Stimulated activated naive CD8-positive, alpha-beta T cell treated with anti-CD3 and anti-CD28 coated beads, Interleukin-15, Interleukin-2, amounts not matched to agents 100 U/mL and 50 U/mL, for 24 hours (primary cell): ENCODE results near the gene ERBB2.

ENCODE experiments used
- ATAC-seq: fragments of 150-1000 bp; cut with Tn5 transposase; one replicate; pipeline ENCODE4 v1.10.0; 2021
- DNase-seq: peaks from one replicate; pipeline ENCODE4 v3.0.0; 2021

ERBB2 gene

DNA sequence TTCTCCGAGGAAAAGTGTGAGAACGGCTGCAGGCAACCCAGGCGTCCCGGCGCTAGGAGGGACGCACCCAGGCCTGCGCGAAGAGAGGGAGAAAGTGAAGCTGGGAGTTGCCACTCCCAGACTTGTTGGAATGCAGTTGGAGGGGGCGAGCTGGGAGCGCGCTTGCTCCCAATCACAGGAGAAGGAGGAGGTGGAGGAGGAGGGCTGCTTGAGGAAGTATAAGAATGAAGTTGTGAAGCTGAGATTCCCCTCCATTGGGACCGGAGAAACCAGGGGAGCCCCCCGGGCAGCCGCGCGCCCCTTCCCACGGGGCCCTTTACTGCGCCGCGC, at the start of gene ERBB2:
Gene ERBB2, plus strand, starts transcription at position 247 of the 330 bp plus-strand sequence. CDS start 175 bp downstream, outside the sequence.
- DNase-seq, result no peak

DNA sequence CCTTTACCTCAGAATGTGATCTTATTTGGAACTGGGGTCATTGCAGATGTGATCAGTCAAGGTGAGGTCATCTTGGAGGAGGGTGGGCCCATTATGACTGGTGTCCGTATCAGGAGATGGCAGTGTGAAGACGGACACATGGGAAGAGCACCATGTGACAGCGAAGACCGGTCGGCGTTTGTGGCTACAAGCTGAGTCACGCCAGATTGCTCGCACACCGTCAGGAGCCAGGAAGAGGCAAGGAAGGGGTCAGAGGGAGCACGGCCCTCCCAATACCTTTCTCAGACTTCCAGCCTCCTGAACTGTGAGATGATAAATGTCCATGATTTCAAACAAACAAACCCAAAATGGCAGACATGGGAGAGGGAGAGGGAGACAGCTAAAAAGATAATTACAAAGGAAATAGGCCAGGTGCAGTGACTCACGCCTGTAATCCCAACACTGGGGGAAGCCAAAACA, 49.7 kb upstream of the ERBB2 start:
- DNase-seq (no peak), ATAC-seq (no peak)

More for the DNA sequence above, at the start of gene ERBB2:
- ATAC-seq, result no peak

DNA sequence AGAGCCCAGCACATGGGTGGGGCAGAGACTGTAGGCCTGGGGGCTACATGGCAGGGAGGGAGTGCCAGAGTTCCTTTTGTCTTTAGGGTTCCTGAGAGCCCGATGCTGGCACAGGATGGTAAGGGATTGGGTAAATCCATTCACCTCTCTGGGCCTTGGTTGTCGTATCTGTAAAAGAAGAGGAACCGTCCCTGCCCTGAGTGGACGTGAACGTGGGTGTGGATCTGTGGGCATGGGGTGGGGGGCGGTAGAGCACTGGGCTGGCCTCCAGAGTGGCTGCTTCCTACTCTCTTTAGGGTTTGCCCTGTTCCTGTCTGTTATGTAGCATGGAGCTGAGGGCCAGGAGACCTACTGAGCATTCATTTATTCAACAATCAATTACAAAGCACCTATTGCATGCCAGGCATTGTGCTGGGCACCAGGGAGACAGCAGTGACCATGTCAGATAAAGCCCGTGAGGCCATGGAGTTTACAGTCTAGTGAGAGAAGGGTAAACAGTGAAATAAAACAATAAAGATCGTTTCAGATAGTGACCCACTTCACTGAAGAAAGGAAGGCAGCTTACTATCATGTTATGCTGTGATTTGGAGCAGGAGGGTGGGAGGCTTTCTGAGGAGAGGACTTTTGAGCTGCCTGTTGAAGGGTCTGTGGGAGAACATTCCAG, 47.8 kb upstream of the ERBB2 start:
- DNase-seq (no peak), ATAC-seq (no peak)

DNA sequence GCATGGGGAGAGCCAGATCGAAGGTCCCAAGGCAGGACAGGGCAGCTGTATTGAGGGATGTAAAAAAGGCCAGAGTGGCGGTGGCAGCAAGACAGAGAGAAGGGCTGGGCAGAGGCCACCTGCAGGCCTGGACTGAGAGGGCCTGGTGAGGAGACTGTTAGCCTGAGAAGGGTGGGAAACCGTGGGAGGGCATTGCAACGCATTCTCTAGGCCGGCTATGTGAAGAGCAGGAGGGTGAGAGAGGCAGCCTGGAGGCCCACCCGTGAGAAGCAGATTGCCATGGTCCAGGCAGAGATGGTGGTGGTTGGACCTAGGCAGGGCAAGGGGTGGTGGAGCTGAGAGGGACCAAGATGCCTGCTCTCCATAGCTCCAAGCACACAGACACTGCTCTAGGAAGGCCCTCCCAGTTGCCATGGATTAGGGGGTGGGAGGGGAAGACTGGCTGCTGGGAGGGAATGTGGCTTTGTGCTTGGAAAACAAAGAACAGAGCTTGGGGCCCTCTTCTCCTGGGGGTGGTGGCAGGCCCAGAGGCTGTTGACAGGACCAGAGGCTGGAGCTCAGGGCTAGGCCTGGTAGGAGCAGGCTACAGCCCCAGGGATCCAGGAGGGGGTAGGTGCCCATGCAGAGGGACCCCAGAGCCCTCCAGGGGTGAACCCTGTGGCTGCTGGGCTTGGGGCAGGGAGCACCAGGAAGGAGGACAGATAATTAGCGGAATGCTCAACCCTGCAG, 47.1 kb upstream of the ERBB2 start:
- DNase-seq, result no peak
- peak; percentile 11 for ATAC-seq

DNA sequence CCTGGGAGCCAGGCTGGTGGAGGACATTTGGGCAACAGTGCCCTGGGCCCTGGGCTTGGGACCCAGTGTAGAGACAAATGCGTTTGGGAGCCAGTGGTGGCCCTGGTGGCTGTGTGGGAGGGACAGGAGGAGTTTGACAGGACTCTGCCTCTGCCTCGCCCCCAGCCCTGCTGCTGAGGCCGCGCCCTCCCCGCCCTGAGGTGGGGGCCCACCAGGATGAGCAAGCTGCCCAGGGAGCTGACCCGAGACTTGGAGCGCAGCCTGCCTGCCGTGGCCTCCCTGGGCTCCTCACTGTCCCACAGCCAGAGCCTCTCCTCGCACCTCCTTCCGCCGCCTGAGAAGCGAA, 46.6 kb upstream of the ERBB2 start:
- DNase-seq (no peak), ATAC-seq (no peak)

DNA sequence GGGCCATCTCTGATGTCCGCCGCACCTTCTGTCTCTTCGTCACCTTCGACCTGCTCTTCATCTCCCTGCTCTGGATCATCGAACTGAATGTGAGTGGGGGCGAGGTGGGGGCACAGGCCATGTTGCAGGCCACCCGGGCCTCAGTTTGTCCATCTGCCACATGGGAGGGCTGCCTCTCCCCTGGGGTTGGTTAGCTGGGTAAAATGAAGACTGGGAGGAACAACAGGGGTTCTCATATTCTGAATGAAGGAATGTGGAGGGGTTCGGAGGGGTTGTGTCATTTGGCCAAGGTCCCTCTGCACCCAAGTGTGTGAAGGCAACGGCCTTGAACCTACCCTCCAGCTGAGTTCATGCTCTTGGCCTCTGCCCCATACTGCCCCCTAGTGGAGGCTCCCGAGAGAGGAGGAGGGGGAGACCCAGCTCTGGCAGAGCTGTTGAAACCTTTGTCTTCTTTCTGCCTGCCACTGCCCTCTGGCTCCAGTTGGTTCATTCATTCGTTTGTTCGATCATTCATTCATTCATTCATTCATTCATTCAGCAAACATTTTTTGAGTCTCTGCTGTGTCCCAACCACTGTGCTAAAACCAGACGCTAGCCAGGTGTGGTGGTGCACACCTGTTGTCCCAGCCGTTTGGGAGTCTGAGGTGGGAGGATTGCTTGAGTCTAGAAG, 46.1 kb upstream of the ERBB2 start:
- peak; percentile 90 for DNase-seq
- peak; percentile 56 for ATAC-seq

DNA sequence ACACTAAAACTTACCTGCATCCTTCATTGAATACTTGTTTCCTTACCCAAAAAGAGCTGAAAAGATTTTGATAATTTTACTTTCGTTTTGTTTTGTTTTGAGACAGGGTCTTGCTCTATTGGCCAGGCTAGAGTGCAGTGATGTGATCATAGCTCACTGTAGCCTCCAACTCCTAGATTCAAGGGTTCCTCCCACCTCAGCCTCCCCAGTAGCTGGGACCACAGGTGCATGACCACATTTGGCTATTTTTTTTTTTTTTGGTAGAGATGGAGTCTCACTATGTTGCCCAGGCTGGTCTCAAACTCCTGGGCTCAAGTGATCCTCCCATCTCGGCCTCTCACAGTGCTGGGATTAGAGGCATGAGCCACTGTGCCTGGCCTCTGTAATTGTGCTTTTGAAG, 44.8 kb upstream of the ERBB2 start:
- DNase-seq (no peak), ATAC-seq (no peak)

DNA sequence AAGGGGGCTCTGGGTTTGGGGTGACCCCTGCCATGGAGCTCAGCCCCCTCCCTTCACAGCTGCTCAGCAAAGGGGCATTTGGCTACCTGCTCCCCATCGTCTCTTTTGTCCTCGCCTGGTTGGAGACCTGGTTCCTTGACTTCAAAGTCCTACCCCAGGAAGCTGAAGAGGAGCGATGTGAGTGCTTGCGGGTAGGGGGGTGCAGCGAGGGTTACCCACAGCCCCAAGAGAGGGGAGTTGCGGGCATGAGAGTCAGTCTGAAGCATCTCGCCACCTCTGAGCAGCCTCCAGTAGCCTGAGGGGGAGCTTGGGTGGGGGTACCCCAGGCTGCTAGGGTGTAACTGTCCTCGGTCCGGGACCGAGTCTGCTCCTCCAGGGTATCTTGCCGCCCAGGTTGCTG, 41.5 kb upstream of the ERBB2 start:
- ATAC-seq (peak; percentile 25), DNase-seq (no peak)

DNA sequence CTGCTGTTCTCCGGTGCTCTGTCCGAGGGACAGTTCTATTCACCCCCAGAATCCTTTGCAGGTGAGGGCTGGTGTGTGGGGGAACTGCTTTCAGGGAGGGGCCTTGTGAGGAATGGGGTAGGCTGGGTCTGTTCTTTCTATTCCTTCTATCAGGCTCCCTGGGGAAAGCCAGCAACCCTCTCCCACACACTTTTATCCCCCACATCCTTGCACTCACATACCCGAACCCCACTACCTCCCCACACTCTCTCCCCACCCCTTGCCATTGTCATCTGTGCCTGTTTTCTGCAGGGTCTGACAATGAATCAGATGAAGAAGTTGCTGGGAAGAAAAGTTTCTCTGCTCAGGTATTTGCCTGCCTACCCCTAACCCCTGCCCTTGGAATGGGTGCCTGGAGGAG, 41.1 kb upstream of the ERBB2 start:
- DNase-seq, result no peak
- no peak for ATAC-seq

DNA sequence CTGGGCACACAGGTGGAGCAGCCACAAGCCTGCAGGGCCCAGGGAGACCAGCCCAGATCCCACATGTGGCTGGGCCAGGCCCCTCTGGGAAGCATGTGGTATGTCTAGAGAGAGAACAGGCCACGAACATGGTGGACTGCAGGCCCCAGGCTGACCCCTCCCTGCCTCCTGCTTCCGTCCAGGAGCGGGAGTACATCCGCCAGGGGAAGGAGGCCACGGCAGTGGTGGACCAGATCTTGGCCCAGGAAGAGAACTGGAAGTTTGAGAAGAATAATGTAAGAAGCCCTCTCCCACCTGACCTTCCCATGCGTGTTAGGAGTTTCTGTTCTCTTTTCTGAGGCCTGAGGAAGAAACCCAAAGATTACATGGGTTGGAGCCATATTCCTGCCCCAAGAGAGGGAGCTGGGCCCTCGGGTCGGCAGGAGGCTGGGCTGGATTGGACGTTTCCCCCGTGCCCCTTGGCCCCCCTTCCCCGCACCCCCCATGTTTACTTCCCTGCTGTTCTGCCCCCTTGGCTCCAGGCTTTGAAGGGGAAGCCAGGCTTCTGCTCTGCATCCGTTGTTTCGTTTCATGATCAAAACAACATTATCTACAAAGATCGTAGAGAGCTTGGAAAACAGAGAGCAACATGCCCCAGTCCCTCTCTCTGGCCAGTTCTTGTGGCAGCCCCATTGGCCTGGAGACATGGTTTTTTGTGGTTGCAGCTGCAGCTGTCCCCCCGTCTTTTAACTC, 40.4 kb upstream of the ERBB2 start:
- ATAC-seq (no peak), DNase-seq (no peak)

DNA sequence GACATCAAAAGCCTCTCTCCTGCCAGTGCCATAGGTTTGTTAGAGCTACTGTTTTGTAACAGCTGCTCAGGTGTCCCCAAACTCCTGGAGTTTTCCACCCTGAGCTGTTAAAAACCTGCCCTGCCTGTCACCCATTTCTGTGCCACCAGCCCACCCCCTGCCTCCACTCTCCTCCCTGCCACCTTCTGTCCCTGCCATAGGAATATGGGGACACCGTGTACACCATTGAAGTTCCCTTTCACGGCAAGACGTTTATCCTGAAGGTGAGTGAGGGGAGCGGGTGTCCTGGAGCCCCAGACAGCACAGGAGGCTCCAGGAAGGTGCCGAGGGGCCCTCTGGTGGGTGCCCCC, 39.9 kb upstream of the ERBB2 start:
- DNase-seq (no peak), ATAC-seq (no peak)

DNA sequence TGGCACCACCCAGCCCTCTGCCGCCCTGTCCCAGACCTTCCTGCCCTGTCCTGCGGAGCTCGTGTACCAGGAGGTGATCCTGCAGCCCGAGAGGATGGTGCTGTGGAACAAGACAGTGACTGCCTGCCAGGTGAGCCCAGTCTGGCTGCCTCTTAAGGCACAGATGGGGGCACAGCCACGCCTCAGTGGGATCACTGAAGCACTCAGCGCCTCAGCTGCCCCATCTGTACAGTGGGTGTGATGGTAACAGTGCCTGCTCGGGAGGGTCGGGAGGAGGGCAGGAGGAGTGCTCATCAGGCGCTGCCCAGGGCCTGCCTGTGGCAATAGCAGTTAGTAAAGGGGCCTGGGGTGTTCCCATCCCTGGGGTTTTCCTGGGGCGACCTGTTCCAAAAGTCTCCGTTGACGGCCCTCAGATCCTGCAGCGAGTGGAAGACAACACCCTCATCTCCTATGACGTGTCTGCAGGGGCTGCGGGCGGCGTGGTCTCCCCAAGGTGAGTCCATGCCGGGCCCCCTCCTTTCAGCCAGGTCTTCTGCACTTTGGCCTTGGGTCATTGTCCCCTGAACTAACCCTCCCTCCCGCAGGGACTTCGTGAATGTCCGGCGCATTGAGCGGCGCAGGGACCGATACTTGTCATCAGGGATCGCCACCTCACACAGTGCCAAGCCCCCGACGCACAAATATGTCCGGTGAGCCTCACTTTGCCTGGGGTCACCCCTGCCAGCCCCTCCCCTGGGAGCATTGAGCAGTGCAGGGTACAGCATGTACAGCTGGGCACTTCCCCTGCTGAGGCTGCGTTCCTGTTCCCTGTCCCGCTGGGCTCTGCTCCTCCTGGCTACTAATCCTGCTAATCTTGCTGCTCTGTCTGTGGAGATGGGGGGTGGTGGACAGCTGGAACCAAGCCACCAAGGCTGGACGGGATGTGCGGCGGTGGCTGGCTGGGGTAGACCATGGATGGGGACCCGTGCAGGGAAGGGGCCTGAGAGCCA, 39.2 kb upstream of the ERBB2 start:
- ATAC-seq, result no peak
- no peak for DNase-seq

DNA sequence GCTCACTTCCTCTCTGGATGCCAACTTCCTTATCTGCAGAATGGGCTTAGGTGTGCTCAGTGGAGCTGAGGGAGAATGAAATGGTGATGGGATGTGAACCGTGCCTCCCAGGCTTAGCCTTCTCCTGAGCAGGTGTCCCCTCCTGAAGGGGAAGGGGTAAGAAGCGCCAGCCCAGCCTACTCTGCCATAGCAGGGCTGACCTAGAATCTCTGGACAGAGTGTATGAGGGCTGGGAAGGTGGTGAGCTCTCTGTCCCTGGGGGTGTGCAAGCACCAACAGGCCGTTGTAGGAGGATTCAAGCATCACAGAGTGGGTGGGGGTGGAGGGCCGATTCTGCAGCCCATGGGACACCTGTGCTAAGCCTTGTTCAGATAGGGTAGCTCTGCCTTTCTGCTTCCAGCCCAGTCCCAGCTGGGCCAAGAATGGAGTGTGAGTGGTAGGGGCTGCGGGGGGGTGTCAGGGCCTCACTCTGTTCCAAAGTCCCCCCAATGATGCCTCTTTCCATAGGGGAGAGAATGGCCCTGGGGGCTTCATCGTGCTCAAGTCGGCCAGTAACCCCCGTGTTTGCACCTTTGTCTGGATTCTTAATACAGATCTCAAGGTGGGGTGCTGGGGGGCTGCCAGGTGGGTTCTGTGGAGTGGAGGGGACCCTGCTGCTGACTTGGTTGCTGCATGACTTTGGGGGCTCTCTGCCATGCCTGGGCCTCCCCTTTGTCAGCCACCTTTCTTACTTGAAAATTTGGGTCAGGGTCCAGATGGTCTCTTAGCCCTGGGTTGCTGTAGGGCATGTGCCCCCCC, 37.9 kb upstream of the ERBB2 start:
- DNase-seq (no peak), ATAC-seq (no peak)

DNA sequence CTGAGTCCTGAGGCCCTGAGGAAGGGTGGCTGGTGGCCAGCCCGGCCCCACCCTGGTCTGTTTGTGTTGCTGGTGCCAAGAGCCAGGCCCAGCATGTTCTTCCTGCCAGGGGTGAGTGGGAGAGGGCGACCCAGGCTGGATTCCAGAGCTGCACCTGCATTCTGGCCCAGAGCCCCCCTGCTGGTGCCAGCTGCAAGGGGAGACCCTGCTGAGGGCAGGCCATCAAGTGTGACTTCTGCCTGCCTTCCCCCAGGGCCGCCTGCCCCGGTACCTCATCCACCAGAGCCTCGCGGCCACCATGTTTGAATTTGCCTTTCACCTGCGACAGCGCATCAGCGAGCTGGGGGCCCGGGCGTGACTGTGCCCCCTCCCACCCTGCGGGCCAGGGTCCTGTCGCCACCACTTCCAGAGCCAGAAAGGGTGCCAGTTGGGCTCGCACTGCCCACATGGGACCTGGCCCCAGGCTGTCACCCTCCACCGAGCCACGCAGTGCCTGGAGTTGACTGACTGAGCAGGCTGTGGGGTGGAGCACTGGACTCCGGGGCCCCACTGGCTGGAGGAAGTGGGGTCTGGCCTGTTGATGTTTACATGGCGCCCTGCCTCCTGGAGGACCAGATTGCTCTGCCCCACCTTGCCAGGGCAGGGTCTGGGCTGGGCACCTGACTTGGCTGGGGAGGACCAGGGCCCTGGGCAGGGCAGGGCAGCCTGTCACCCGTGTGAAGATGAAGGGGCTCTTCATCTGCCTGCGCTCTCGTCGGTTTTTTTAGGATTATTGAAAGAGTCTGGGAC, 37.1 kb upstream of the ERBB2 start:
- DNase-seq (no peak), ATAC-seq (no peak)

DNA sequence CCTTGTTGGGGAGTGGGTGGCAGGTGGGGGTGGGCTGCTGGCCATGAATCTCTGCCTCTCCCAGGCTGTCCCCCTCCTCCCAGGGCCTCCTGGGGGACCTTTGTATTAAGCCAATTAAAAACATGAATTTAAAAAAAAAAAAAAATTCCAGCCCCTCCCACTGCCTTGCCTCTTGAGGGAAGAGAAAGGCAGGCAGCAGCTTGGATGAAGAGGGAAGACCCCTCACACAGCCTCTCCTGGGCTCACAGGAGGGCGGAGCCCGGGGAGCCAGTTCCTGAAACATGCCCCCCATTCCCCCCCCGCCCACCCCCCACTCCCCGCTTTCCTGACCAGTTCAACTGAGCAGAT, 36.5 kb upstream of the ERBB2 start:
- ATAC-seq, result no peak

DNA sequence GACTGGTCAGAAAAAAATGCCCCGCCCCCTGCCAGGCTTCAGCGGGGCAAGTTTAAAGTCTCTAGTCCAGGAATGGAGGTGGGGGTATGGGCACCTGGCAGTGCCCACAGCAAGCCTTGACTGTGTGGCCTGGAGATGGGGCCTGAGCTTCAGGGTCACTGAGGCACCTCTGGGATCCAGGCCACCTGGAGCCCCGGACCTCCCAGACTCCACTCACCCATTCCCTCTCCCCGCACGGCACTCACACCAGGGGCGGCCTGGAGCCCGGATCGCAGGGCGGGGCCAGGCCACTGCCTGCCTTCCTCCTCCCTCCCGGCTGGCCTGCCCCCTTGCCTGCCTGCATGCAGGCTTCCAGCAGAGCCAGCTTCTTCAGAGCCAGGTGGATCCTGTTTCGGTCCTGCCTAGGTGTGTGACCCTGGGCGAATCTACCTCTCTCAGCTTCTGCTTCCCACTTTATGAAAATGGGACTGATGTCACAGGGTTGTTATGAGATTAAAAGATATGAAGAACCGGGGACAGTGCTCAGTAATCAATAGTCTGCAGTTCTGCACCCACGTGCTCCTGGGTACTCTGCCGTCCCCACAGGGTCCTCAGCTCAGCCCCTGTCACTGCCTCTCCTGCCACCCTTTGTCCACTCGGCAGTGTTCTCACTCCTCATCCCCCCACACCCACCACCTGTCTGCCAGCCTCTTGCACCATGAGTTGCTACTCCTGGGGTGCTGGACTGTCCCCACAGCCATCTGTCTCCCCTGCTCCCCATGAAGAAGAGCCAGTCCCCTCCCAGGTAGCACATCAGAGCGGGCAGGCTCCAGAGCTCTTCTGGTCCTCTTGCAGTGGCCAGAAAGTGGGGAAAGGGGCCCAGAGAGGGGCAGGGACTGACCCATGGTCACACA, 35.9 kb upstream of the ERBB2 start:
- ATAC-seq (no peak), DNase-seq (no peak)

More for the DNA sequence above, 36.5 kb upstream of the ERBB2 start:
- no peak for DNase-seq

DNA sequence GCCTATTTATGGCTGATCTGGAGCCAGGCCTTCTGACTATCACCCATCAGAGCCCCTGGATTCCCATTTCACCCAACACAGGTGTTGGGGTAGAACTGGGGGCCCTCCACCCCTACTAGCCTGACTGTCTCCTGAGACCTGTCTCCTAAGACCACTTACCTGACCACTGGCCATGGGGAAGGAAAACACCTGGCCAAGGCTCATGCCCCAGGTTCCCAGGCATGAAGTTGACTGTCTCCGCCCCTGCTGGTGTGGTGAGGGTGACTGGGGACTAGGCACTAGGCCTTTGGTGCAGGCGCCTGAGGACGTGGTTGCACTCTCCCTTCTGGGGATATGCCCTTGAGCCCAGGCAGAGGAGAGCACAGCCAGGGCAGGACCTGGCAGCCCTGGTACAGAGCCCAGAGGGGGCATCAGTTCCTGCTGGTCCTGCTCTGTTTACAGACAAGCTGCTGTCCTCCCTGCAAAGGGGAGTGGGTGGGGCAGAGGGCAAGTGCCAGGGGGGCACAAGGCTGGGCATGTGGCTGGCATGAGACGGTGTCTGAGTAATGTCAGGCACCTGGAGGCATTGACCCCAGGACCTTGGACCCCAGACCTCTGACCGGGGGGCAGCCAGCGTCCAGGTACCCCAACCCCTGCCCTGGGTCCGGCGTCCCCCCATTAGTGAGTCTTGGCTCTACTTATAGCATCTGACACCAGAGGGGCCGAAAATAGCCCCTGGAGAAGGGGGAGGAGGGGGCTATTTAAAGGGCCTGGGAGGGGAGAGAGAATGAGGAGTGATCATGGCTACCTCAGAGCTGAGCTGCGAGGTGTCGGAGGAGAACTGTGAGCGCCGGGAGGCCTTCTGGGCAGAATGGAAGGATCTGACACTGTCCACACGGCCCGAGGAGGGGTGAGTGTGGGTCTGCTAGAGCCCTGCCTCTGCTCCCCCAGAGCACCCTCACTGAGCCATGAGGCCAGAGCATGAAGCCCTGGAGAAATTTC, 35.0 kb upstream of the ERBB2 start, which contains the start of gene TCAP:
Gene TCAP, plus strand, starts transcription at position 769 of the 981 bp plus-strand sequence. Its CDS starts 11 bp downstream, at position 780.
- ATAC-seq (no peak), DNase-seq (no peak)
